KMS-11 (cell line): ENCODE data around the gene GTF2E1.

ENCODE experiments used
- H2AFZ ChIP-seq: fragments of 200-600 bp; sonication (generic); 2 replicates; pipeline ENCODE4 v1.6.1; 2016; ENCODE audit warnings: antibody characterized with exemption, mixed run types, low read depth
- H3K27ac ChIP-seq: fragments of 200-600 bp; sonication (generic); 2 replicates; pipeline ENCODE4 v1.6.1; 2016; ENCODE audit warnings: mild to moderate bottlenecking, mixed run types
- H3K27me3 ChIP-seq: fragments of 200-600 bp; sonication (generic); 2 replicates; pipeline ENCODE4 v1.6.1; 2017; ENCODE audit warnings: mild to moderate bottlenecking, low read depth, mixed run types, moderate library complexity; ENCODE audit not compliant: insufficient read depth
- H3K36me3 ChIP-seq: fragments of 200-600 bp; sonication (generic); 2 replicates; pipeline ENCODE4 v1.6.1; 2017; ENCODE audit warnings: mild to moderate bottlenecking, mixed run types; ENCODE audit not compliant: insufficient read depth
- H3K4me1 ChIP-seq: fragments of 200-600 bp; sonication (generic); 2 replicates; pipeline ENCODE4 v1.6.1; 2016; ENCODE audit warnings: mild to moderate bottlenecking, low read depth, mixed run types; ENCODE audit not compliant: poor library complexity, severe bottlenecking
- H3K4me2 ChIP-seq: fragments of 200-600 bp; sonication (generic); 2 replicates; pipeline ENCODE4 v1.7.0; 2016; ENCODE audit warnings: mild to moderate bottlenecking, mixed run types
- H3K4me3 ChIP-seq: fragments of 200-600 bp; sonication (generic); IDR thresholded peaks from 2 replicates; pipeline ENCODE4 v1.6.1; 2017; ENCODE audit warnings: low read depth, low read length, mixed read lengths; ENCODE audit not compliant: insufficient read depth
- H3K79me2 ChIP-seq: fragments of 200-600 bp; sonication (generic); 2 replicates; pipeline ENCODE4 v1.6.1; 2016; ENCODE audit warnings: low read depth, mixed run types; ENCODE audit not compliant: insufficient read depth
- H3K9ac ChIP-seq: fragments of 200-600 bp; sonication (generic); 2 replicates; pipeline ENCODE4 v1.6.1; 2016; ENCODE audit warnings: mild to moderate bottlenecking, mixed run types
- H4K20me1 ChIP-seq: fragments of 200-600 bp; sonication (generic); 2 replicates; pipeline ENCODE4 v1.6.1; 2016; ENCODE audit warnings: mild to moderate bottlenecking, mixed run types; ENCODE audit not compliant: insufficient read depth
- TF ChIP-seq, protein P1 (sequence below): fragments of 200-600 bp; sonication (generic); conservative IDR thresholded peaks from 2 replicates; pipeline ENCODE4 v1.6.1; 2017; ENCODE audit warnings: low read depth, mild to moderate bottlenecking, antibody characterized with exemption, low read length, moderate library complexity, mixed read lengths

Gene GTF2E1

DNA sequence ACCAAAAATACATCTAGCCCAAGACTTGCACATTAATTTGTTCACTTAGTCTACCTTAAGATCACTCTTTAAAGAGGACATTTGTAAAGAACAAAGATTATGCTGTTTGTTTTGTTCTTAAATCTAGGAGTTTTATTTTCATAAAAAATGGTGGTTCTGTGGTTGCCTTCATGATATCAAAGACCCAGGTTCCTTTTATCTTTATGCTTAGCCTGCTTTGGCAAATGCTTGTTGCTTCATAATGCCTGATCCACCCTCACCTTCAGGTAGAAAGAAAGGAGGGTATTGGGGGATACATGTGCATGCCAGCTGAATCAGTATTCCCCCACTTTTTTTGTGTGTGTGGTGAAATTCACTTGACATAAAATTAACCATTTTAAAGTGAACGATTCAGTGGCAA, 48.5 kb downstream of the GTF2E1 start:
- no peak overlapping the region for H3K9ac ChIP-seq
- no peak overlapping the region for H2AFZ ChIP-seq
- no peak overlapping the region for H3K4me3 ChIP-seq
- H4K20me1 ChIP-seq, result no peaks in the 10 kb centered on the region
- no peaks in the 10 kb centered on the region for H3K27me3 ChIP-seq
- TF ChIP-seq, protein P1, sequence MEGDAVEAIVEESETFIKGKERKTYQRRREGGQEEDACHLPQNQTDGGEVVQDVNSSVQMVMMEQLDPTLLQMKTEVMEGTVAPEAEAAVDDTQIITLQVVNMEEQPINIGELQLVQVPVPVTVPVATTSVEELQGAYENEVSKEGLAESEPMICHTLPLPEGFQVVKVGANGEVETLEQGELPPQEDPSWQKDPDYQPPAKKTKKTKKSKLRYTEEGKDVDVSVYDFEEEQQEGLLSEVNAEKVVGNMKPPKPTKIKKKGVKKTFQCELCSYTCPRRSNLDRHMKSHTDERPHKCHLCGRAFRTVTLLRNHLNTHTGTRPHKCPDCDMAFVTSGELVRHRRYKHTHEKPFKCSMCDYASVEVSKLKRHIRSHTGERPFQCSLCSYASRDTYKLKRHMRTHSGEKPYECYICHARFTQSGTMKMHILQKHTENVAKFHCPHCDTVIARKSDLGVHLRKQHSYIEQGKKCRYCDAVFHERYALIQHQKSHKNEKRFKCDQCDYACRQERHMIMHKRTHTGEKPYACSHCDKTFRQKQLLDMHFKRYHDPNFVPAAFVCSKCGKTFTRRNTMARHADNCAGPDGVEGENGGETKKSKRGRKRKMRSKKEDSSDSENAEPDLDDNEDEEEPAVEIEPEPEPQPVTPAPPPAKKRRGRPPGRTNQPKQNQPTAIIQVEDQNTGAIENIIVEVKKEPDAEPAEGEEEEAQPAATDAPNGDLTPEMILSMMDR, result no peak
- H3K27ac ChIP-seq, result no peak overlapping the region
- peaks cover 2% of the 10 kb centered on the region for H3K4me1 ChIP-seq
- H3K4me2 ChIP-seq, result no peak overlapping the region
- no peaks in the 10 kb centered on the region for H3K79me2 ChIP-seq
- H3K36me3 ChIP-seq, result no peaks in the 10 kb centered on the region

GRCh38 chr3:120791913-120792312, 49.4 kb downstream of the GTF2E1 start:
- Histone ChIP-seq H3K4me3 (no peak overlapping the region), H3K79me2 (no peaks in the 10 kb centered on the region), H3K27ac (no peak overlapping the region), H3K4me1 (no peaks in the 10 kb centered on the region), H2AFZ (no peak overlapping the region), H3K4me2 (no peak overlapping the region), H3K36me3 (no peaks in the 10 kb centered on the region), H3K27me3 (no peaks in the 10 kb centered on the region), H3K9ac (no peak overlapping the region), H4K20me1 (no peaks in the 10 kb centered on the region)
- TF ChIP-seq, protein P1, result no peak

DNA sequence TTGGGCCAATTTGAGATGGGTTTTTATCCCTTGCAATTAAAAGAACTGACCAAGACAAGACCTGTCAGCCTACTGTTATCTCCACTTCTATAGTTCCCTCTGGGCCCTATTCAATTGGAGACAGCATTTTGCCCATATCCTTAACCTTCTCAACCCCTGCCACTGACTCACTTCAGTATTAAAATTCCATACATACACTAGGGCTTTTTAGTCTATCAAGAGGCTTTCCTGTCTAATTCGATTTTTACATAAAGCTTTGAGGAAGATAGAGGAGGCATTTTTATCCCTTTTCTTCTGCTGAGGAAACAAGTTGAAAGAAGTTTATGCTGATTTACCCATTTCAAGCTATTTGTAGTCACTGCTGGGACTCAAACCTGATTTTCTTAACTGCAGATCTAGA, 51.1 kb downstream of the GTF2E1 start:
- H3K4me2 ChIP-seq, result no peak overlapping the region
- H3K4me3 ChIP-seq, result no peak overlapping the region
- no peaks in the 10 kb centered on the region for H4K20me1 ChIP-seq
- no peak overlapping the region for H3K27ac ChIP-seq
- no peak overlapping the region for H3K9ac ChIP-seq
- no peaks in the 10 kb centered on the region for H3K27me3 ChIP-seq
- H3K79me2 ChIP-seq, result no peaks in the 10 kb centered on the region
- H2AFZ ChIP-seq, result no peak overlapping the region
- H3K4me1 ChIP-seq, result no peaks in the 10 kb centered on the region
- H3K36me3 ChIP-seq, result no peaks in the 10 kb centered on the region
- TF ChIP-seq, protein P1, result no peak

DNA sequence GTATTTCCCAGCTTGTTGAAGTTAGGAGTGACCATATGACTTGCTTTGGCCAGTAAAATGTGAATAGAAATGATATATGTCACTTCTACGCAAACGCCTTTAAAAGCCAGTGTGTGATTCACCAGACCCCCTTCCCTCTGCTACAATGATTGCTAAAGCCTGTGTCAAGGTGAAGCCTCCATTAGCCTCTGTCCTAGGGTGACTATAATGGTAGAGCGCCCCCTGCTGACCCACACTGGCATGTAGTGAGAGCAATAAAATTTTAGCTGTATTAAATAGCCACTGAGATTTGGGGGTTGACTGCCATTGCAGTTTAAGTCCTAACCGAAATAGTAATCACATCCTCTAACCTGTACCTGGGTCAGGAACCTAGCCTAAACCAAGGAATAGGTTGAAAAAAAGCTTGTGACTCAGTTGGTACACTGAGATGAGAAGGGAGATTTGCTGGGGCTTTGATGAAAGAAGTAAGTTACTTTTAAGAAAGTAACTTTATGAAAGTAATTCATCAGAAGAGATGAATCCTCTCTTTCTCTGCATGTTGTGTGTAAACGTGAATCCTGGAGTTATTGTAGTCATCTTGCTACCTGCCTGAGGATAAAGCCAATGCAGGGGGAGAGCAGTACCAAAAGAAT, 52.6 kb downstream of the GTF2E1 start:
- no peak overlapping the region for H2AFZ ChIP-seq
- no peak overlapping the region for H3K9ac ChIP-seq
- no peaks in the 10 kb centered on the region for H3K4me1 ChIP-seq
- TF ChIP-seq, protein P1, result peak; percentile 98
- H4K20me1 ChIP-seq, result no peaks in the 10 kb centered on the region
- H3K36me3 ChIP-seq, result no peaks in the 10 kb centered on the region
- no peak overlapping the region for H3K27ac ChIP-seq
- H3K4me3 ChIP-seq, result no peak overlapping the region
- H3K79me2 ChIP-seq, result no peaks in the 10 kb centered on the region
- no peak overlapping the region for H3K4me2 ChIP-seq
- no peaks in the 10 kb centered on the region for H3K27me3 ChIP-seq
